ENCODE measurements around the gene FMN1.
A peak's percentile ranks its signal among the peaks of the same experiment; 100 is the strongest.

FMN1 gene

GRCh38 chr15:33089878-33090757, 104.4 kb downstream of the FMN1 start:
- TF ChIP-seq CTCF (IDR thresholded peaks at IDR 0.05; ENCODE audit: low read depth, low read length, missing control alignments), result no peak
- DNase-seq (ENCODE audit: extremely low read depth, low read depth), result peak; percentile 82
- H3K4me3 ChIP-seq (replicated peaks; ENCODE audit: low read depth, low read length), result no peak overlapping the region

- TF ChIP-seq CTCF (IDR thresholded peaks at IDR 0.05; ENCODE audit: low read depth, low read length, missing control alignments), result no peak
- DNase-seq (ENCODE audit: extremely low read depth, low read depth), result no peak
- no peak overlapping the region for H3K4me3 ChIP-seq (replicated peaks; ENCODE audit: low read depth, low read length)
These were observed 105.2 kb downstream of the FMN1 start for GRCh38 chr15:33089165-33089877.

GRCh38 chr15:33086500-33087121, 107.9 kb downstream of the FMN1 start:
- peak; percentile 52 for DNase-seq (ENCODE audit: extremely low read depth, low read depth)
- no peak overlapping the region for H3K4me3 ChIP-seq (replicated peaks; ENCODE audit: low read depth, low read length)
- TF ChIP-seq CTCF (IDR thresholded peaks at IDR 0.05; ENCODE audit: low read depth, low read length, missing control alignments), result peak; percentile 51

- no peak for TF ChIP-seq CTCF (IDR thresholded peaks at IDR 0.05; ENCODE audit: low read depth, low read length, missing control alignments)
- no peak for DNase-seq (ENCODE audit: extremely low read depth, low read depth)
- no peak overlapping the region for H3K4me3 ChIP-seq (replicated peaks; ENCODE audit: low read depth, low read length)
These were observed 109.9 kb downstream of the FMN1 start for GRCh38 chr15:33084661-33085060.

- no peak for DNase-seq (ENCODE audit: extremely low read depth, low read depth)
- H3K4me3 ChIP-seq (replicated peaks; ENCODE audit: low read depth, low read length), result no peak overlapping the region
- TF ChIP-seq CTCF (IDR thresholded peaks at IDR 0.05; ENCODE audit: low read depth, low read length, missing control alignments), result no peak
These were observed 111.1 kb downstream of the FMN1 start for GRCh38 chr15:33083232-33084081.

- no peak for DNase-seq (ENCODE audit: extremely low read depth, low read depth)
- TF ChIP-seq CTCF (IDR thresholded peaks at IDR 0.05; ENCODE audit: low read depth, low read length, missing control alignments), result no peak
- no peak overlapping the region for H3K4me3 ChIP-seq (replicated peaks; ENCODE audit: low read depth, low read length)
These were observed 114.5 kb downstream of the FMN1 start for GRCh38 chr15:33080006-33080405.
